Neural cell (in vitro differentiated cells): ENCODE measurements around the gene PKP1.

ENCODE experiments used
- CTCF ChIP-seq: fragments of 450-650 bp; IDR thresholded peaks from 2 replicates; pipeline ENCODE4 v1.5.1; 2014; ENCODE audit warnings: antibody characterized with exemption, mild to moderate bottlenecking, moderate library complexity; ENCODE audit not compliant: poor library complexity, severe bottlenecking
- EP300 ChIP-seq: fragments of 450-650 bp; conservative IDR thresholded peaks from 2 replicates; pipeline ENCODE4 v1.6.1; 2014; ENCODE audit warnings: antibody characterized with exemption, mild to moderate bottlenecking, moderate library complexity; ENCODE audit not compliant: poor library complexity, severe bottlenecking
- EZH2 ChIP-seq: fragments of 200-600, 300-800 bp; shearing (Covaris generic), sonication (generic); IDR thresholded peaks from 2 replicates; pipeline ENCODE4 v1.6.1; 2014; ENCODE audit warnings: antibody characterized with exemption, low read length, borderline replicate concordance, mild to moderate bottlenecking; ENCODE audit not compliant: insufficient read depth, poor library complexity, severe bottlenecking
- REST ChIP-seq: IDR thresholded peaks from 2 replicates; pipeline ENCODE4 v1.6.1; 2012; ENCODE audit warnings: borderline replicate concordance

- no peak for TF ChIP-seq EP300
- TF ChIP-seq EZH2: no peak
- TF ChIP-seq CTCF: no peak
- TF ChIP-seq REST: no peak
These were observed 65.8 kb downstream of the PKP1 start for GRCh38 chr1:201349092-201349491.
